Psoas muscle (tissue), 8 donors: ENCODE measurements around the gene TMPRSS11A. TPM values are rescaled to one million over a fixed set of nuclear protein-coding genes. Genes with fewer than 3 reads are reported as not detected.

Experiments used
- ATAC-seq, 4 donors: fragments of 200-7000 bp; cut with Tn5 transposase; one replicate each; pipeline ENCODE4 v1.9.1; 2020; ENCODE audit warnings: moderate library complexity in 3 of 4, mild to moderate bottlenecking in 2 of 4
- DNase-seq, 2 donors: peaks; one replicate each; pipeline ENCODE4 v3.0.0-alpha.2; 2020
- H3K27ac ChIP-seq: fragments of 200-600 bp; one replicate; pipeline ENCODE4 v1.8.0; 2022
- H3K27me3 ChIP-seq, 3 donors: fragments of 200-600 bp in 1 of 3; one replicate each; pipeline versions ENCODE4 v1.6.1 to v1.8.0; 2013 to 2022; ENCODE audit warnings: low read length in 2 of 3, mild to moderate bottlenecking in 2 of 3, moderate library complexity in 1 of 3; ENCODE audit not compliant: insufficient read depth in 3 of 3
- H3K36me3 ChIP-seq, 2 donors: fragments of 200-600 bp in 1 of 2; one replicate each; pipeline versions ENCODE4 v1.6.1 to v1.8.0; 2013 to 2022; ENCODE audit warnings: low read depth in 1 of 2, mild to moderate bottlenecking in 1 of 2, moderate library complexity in 1 of 2; ENCODE audit not compliant: insufficient read depth in 1 of 2
- H3K4me1 ChIP-seq: fragments of 200-600 bp; one replicate; pipeline ENCODE4 v1.8.0; 2022
- H3K4me3 ChIP-seq: fragments of 200-600 bp; one replicate; pipeline ENCODE4 v1.8.0; 2022; ENCODE audit warnings: mild to moderate bottlenecking
- H3K9me3 ChIP-seq: fragments of 200-600 bp; one replicate; pipeline ENCODE4 v1.8.0; 2022
- WGBS, 3 donors: extraction: QIAGEN DNeasy Blood & Tissue Kit; methylation state at CpG; one replicate each; pipeline versions ENCODE4 v1.1.6 to v1.1.7; 2013; 5-methylcytosine and 5-hydroxymethylcytosine counted together
- intact Hi-C, 2 donors: fragments of 100-400 bp; cut with DNase I; formaldehyde crosslinking; loops; one replicate each; pipeline versions ENCODE4 v1.11.0 to v1.14.2; 2022
- polyA plus RNA-seq, 3 donors: library from polyadenylated mRNA; stranded (reverse); fragments of 200-250 nt; gene quantifications; one replicate each; pipeline ENCODE4 v1.2.3, GENCODE V29; 2013
- total RNA-seq, 4 donors: library from RNA; stranded (reverse); fragmentation: NEBNext Ultra II Directional in 2 of 4; extraction: Animal tissue kit (Norgen Biotek cat#: 25700) in 2 of 4; gene quantifications; one replicate each; pipeline versions ENCODE4 v1.2.1 to v1.2.4, GENCODE V29; 2021 to 2023
- TF ChIP-seq, protein P1 (sequence below): fragments of 200-600 bp; IDR thresholded peaks from one replicate; pipeline ENCODE4 v1.8.0; 2022; ENCODE audit warnings: antibody characterized with exemption
- donor health status: healthy with polysubstance abuse.
- donor health status: DM: no; HTN: no; CAD: no; lungs with moderate emphysema.
- donor health status: Bipolar disorder and iron deficiency.
- donor health status: healthy.
- donor health status: DM: yes; HTN: yes; CAD: no.
- donor health status: DM: no; HTN: no; CAD: no.
- donor health status: DM: no; HTN: no; CAD: no.
- donor health status: DM: yes; HTN: yes; CAD: no.

The TMPRSS11A gene
- total and polyA plus RNA-seq, 7 donors = not detected

DNA sequence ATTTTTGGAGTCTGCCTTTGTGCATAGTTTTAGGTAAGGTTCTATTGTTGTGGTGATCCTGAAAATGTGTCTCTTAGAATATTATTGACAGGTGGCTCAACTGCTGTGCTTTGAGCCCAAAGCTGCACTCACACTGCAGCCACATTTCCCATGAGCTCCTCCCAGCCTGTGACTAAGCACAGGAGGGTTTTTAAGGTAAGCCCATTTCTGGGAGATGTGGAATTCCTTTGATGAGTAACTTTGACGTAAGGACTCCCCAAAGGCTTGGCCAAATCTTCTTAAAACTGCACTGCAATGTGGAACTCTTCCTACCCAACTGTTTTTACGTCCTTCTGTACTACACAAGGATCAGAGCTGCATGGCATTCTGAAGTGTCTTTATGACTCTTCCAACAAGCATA is 20.0 kb upstream of the TMPRSS11A start:
- WGBS, 3 donors = 40 to 49% (median 48%) methylated on average over 2 of the region's 2 CpGs
- H3K36me3 ChIP-seq = no peaks in the 10 kb centered on the region
- TF ChIP-seq, protein P1, sequence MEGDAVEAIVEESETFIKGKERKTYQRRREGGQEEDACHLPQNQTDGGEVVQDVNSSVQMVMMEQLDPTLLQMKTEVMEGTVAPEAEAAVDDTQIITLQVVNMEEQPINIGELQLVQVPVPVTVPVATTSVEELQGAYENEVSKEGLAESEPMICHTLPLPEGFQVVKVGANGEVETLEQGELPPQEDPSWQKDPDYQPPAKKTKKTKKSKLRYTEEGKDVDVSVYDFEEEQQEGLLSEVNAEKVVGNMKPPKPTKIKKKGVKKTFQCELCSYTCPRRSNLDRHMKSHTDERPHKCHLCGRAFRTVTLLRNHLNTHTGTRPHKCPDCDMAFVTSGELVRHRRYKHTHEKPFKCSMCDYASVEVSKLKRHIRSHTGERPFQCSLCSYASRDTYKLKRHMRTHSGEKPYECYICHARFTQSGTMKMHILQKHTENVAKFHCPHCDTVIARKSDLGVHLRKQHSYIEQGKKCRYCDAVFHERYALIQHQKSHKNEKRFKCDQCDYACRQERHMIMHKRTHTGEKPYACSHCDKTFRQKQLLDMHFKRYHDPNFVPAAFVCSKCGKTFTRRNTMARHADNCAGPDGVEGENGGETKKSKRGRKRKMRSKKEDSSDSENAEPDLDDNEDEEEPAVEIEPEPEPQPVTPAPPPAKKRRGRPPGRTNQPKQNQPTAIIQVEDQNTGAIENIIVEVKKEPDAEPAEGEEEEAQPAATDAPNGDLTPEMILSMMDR = no peak
- no peaks in the 10 kb centered on the region for H3K27me3 ChIP-seq
- ATAC-seq = no peak
- no peaks in the 10 kb centered on the region for H3K9me3 ChIP-seq
- DNase-seq = no peak
- H3K27ac ChIP-seq = no peak overlapping the region
- intact Hi-C loops = no loop called here
- no peaks in the 10 kb centered on the region for H3K4me1 ChIP-seq
- no peak overlapping the region for H3K4me3 ChIP-seq

GRCh38 chr4:67980512-67980911 is 17.2 kb upstream of the TMPRSS11A start:
- Histone ChIP-seq H3K36me3 (no peaks in the 10 kb centered on the region), H3K27me3 (no peaks in the 10 kb centered on the region), H3K4me1 (no peaks in the 10 kb centered on the region), H3K9me3 (no peaks in the 10 kb centered on the region), H3K27ac (no peak overlapping the region), H3K4me3 (no peak overlapping the region)
- intact Hi-C loops = no loop called here
- DNase-seq = no peak
- TF ChIP-seq, protein P1 = no peak
- ATAC-seq = no peak
- 90 to 91% (median 90%) methylated on average over 6 of the region's 6 CpGs for WGBS, 3 donors

DNA sequence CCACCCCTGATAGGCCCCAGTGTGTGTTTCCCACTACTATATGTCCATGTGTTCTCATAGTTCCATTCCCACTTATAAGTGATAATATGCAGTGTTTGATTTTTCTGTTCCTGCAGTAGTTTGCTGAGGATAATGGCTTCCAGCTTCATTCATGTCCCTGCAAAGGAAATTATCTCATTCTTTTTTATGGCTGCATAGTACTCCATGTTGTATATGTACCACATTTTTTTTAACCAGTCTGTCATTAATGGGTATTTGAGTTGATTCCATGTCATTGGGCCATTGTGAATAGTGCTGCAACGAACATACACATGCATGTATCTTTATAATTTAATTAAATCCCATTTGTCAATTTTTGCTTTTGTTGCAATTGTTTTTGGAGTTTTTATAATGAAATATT is 10.3 kb upstream of the TMPRSS11A start:
- H3K27ac ChIP-seq = no peak overlapping the region
- no peaks in the 10 kb centered on the region for H3K27me3 ChIP-seq
- DNase-seq (no peak), ATAC-seq (no peak)
- no peaks in the 10 kb centered on the region for H3K4me1 ChIP-seq
- peaks cover 4% of the 10 kb centered on the region for H3K9me3 ChIP-seq
- H3K4me3 ChIP-seq = no peak overlapping the region
- intact Hi-C loops = no loop called here
- no peaks in the 10 kb centered on the region for H3K36me3 ChIP-seq
- WGBS, 3 donors = 64 to 77% (median 73%) methylated on average over 1 of the region's 1 CpG
- TF ChIP-seq, protein P1 = no peak

GRCh38 chr4:67954890-67955289 is 8.4 kb downstream of the TMPRSS11A start:
- no peaks in the 10 kb centered on the region for H3K4me1 ChIP-seq
- no peak overlapping the region for H3K4me3 ChIP-seq
- TF ChIP-seq, protein P1 = no peak
- DNase-seq = no peak
- no peaks in the 10 kb centered on the region for H3K36me3 ChIP-seq
- H3K27ac ChIP-seq = no peak overlapping the region
- H3K9me3 ChIP-seq = no peaks in the 10 kb centered on the region
- no peaks in the 10 kb centered on the region for H3K27me3 ChIP-seq
- no peak for ATAC-seq
- intact Hi-C loops = no loop called here

DNA sequence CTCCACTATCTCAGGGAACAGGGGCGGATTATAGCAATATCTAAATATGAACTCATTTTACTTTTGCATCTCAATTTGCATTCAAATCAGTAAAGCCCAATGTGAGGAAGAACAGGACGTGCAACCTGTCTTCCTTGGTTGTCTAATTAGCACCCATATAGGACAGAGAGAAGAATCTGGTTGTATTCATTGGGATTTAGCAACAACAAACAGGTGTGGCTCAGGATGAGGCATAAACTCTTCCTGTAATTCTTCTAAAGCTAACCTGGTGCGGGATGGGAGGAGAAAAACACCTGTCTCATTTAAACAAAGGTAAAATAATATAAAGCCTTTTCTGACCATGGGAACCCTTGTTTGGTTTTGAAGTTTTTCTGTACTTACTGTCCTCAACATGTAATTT is 22.2 kb downstream of the TMPRSS11A start:
- H3K4me1 ChIP-seq = no peaks in the 10 kb centered on the region
- TF ChIP-seq, protein P1 = no peak
- no peak for DNase-seq
- 70 to 72% (median 71%) methylated on average over 3 of the region's 3 CpGs for WGBS, 3 donors
- ATAC-seq = no peak
- H3K36me3 ChIP-seq = no peaks in the 10 kb centered on the region
- H3K4me3 ChIP-seq = no peak overlapping the region
- H3K9me3 ChIP-seq = no peaks in the 10 kb centered on the region
- no peak overlapping the region for H3K27ac ChIP-seq
- intact Hi-C loops = no loop called here
- peaks cover 0 to 2% (median 0%) of the 10 kb centered on the region in 3 donors for H3K27me3 ChIP-seq
